H1 (cell line): ENCODE data around the gene TAF1B. TPM values are rescaled to one million over a fixed set of nuclear protein-coding genes. Genes with fewer than 3 reads are reported as not detected.

Source experiments
- CHD1 ChIP-seq: IDR thresholded peaks from 2 replicates; pipeline ENCODE4 v1.6.1; 2012; ENCODE audit warnings: low read depth, low read length, improper control_type of control experiment
- FOSL1 ChIP-seq: IDR thresholded peaks from 2 replicates; pipeline ENCODE4 v1.6.1; 2011; ENCODE audit warnings: mild to moderate bottlenecking, low read depth, low read length, moderate library complexity; ENCODE audit not compliant: insufficient read depth
- YY1 ChIP-seq: IDR thresholded peaks from 2 replicates; pipeline ENCODE4 v1.6.1; 2011; ENCODE audit warnings: low read depth, mild to moderate bottlenecking, low read length
- polyA plus RNA-seq, 7 experiments: library from polyadenylated mRNA; depleted of rRNA in 3 of 7; stranded (reverse) in 5 of 7; unstranded in 2 of 7; fragments of >200 nt in 5 of 7; fragments of 200-250 nt in 2 of 7; gene quantifications; 1 replicate in 5 of 7; 2 replicates in 1 of 7; 4 replicates in 1 of 7; pipeline versions ENCODE4 v1.2.1 to v1.2.3, GENCODE V29; 2011 to 2013; ENCODE audit warnings: missing spikeins in 2 of 7, mixed read lengths in 2 of 7
- total RNA-seq: library from RNA; stranded (reverse); fragmentation: NEBNext Ultra II Directional; extraction: Animal tissue kit (Norgen Biotek cat#: 25700); gene quantifications from 2 replicates; pipeline ENCODE4 v1.2.1, GENCODE V29; 2021

The TAF1B gene
- total and polyA plus RNA-seq, 2 of the 8 experiments (the other 6 are each of a cell fraction or from before 2014, with no cell fraction given): 6.6 to 25.2 TPM

DNA sequence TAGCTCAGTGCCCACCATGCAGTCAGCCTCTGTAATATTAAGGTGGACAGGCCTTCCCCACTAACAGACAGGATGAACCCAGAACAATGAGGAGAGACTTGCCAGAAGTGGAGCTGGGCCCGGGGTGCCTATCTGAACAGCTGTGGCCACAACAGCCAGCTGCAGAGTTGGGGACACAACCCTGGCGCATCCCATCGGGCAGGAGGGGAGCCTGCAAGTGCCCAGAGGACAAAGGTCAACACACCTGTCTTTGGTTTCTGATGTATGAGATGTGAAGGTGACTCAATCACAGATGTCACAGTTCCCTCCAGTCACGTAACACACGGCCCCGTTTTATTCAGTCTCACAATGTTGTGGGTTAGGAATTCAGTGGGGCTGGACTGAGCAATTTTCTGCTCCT lies 48.2 kb upstream of the TAF1B start (continued):
- TF ChIP-seq FOSL1 (no peak), CHD1 (no peak), YY1 (no peak)
